H9 (cell line): ENCODE data around the gene ATOH7. TPM values are rescaled to one million over a fixed set of nuclear protein-coding genes. Genes with fewer than 3 reads are reported as not detected.

ENCODE experiments used
- DNase-seq: peaks from one replicate; pipeline ENCODE4 v3.0.0-alpha.2; 2017
- H2AFZ ChIP-seq: one replicate; pipeline ENCODE4 v1.6.1; 2013; ENCODE audit warnings: mild to moderate bottlenecking, low read length, control low read depth, moderate library complexity
- H2AK5ac ChIP-seq: 2 replicates; pipeline ENCODE4 v1.6.1; 2013; ENCODE audit warnings: low read length, control low read depth, mixed read lengths; ENCODE audit not compliant: insufficient read length
- H2BK120ac ChIP-seq: one replicate; pipeline ENCODE4 v1.6.1; 2013; ENCODE audit warnings: low read depth, mild to moderate bottlenecking, low read length, control low read depth, inconsistent platforms; ENCODE audit not compliant: poor library complexity, severe bottlenecking
- H2BK12ac ChIP-seq: 2 replicates; pipeline ENCODE4 v1.6.1; 2013; ENCODE audit warnings: low read length, control low read depth, mixed read lengths, low read depth; ENCODE audit not compliant: insufficient read length
- H2BK15ac ChIP-seq: 2 replicates; pipeline ENCODE4 v1.6.1; 2013; ENCODE audit warnings: low read depth, low read length, control low read depth
- H2BK20ac ChIP-seq: one replicate; pipeline ENCODE4 v1.6.1; 2013; ENCODE audit warnings: low read depth, mild to moderate bottlenecking, low read length, control low read depth, inconsistent platforms; ENCODE audit not compliant: poor library complexity, severe bottlenecking
- H2BK5ac ChIP-seq: 2 replicates; pipeline ENCODE4 v1.6.1; 2013; ENCODE audit warnings: low read length, control low read depth, mixed read lengths; ENCODE audit not compliant: insufficient read length
- H3K14ac ChIP-seq: 2 replicates; pipeline ENCODE4 v1.6.1; 2013; ENCODE audit warnings: low read length, control low read depth; ENCODE audit not compliant: insufficient read depth
- H3K18ac ChIP-seq: 2 replicates; pipeline ENCODE4 v1.6.1; 2013; ENCODE audit warnings: low read depth, mild to moderate bottlenecking, mixed read lengths, low read length, control low read depth; ENCODE audit not compliant: insufficient read length
- H3K23ac ChIP-seq: 2 replicates; pipeline ENCODE4 v1.6.1; 2013; ENCODE audit warnings: low read length, control low read depth, mixed read lengths, low read depth; ENCODE audit not compliant: insufficient read length
- H3K23me2 ChIP-seq: 2 replicates; pipeline ENCODE4 v1.6.1; 2013; ENCODE audit warnings: low read depth, mild to moderate bottlenecking, mixed read lengths, low read length, control low read depth; ENCODE audit not compliant: insufficient read length, poor library complexity, severe bottlenecking
- H3K27ac ChIP-seq: 2 replicates; pipeline ENCODE4 v1.5.1; 2013; ENCODE audit warnings: low read length, control low read depth, mixed read lengths, low read depth; ENCODE audit not compliant: insufficient read length
- H3K27me3 ChIP-seq: 2 replicates; pipeline ENCODE4 v1.6.1; 2013; ENCODE audit warnings: low read length, control low read depth, inconsistent platforms; ENCODE audit not compliant: insufficient read depth
- H3K4ac ChIP-seq: 2 replicates; pipeline ENCODE4 v1.6.1; 2013; ENCODE audit warnings: low read depth, mild to moderate bottlenecking, control low read depth, inconsistent platforms, low read length, moderate library complexity
- H3K4me1 ChIP-seq: 2 replicates; pipeline ENCODE4 v1.6.1; 2013; ENCODE audit warnings: low read length, control low read depth, inconsistent platforms; ENCODE audit not compliant: insufficient read depth
- H3K4me2 ChIP-seq: 2 replicates; pipeline ENCODE4 v1.6.1; 2013; ENCODE audit warnings: low read length, control low read depth, mixed read lengths; ENCODE audit not compliant: insufficient read length, insufficient read depth
- H3K56ac ChIP-seq: 2 replicates; pipeline ENCODE4 v1.6.1; 2013; ENCODE audit warnings: low read depth, mild to moderate bottlenecking, mixed read lengths, low read length, control low read depth; ENCODE audit not compliant: insufficient read length
- H3K79me1 ChIP-seq: 2 replicates; pipeline ENCODE4 v1.6.1; 2013; ENCODE audit warnings: low read depth, mild to moderate bottlenecking, moderate library complexity, low read length, control low read depth, inconsistent platforms; ENCODE audit not compliant: insufficient read depth, poor library complexity, severe bottlenecking
- H3K79me2 ChIP-seq: 2 replicates; pipeline ENCODE4 v1.6.1; 2013; ENCODE audit warnings: low read length, control low read depth, inconsistent platforms; ENCODE audit not compliant: insufficient read depth
- H3K9ac ChIP-seq: 2 replicates; pipeline ENCODE4 v1.6.1; 2013; ENCODE audit warnings: low read length, control low read depth, mixed read lengths; ENCODE audit not compliant: insufficient read length; ENCODE audit errors: extremely low read depth
- H3K9me3 ChIP-seq: one replicate; pipeline ENCODE4 v1.6.1; 2013; ENCODE audit warnings: low read depth, low read length, inconsistent platforms; ENCODE audit not compliant: control insufficient read depth
- H3T11ph ChIP-seq: one replicate; pipeline ENCODE4 v1.6.1; 2013; ENCODE audit warnings: mild to moderate bottlenecking, low read length, control low read depth, inconsistent platforms
- H4K20me1 ChIP-seq: one replicate; pipeline ENCODE4 v1.6.1; 2013; ENCODE audit not compliant: control insufficient read depth, insufficient read length, insufficient read depth
- H4K5ac ChIP-seq: 2 replicates; pipeline ENCODE4 v1.6.1; 2013; ENCODE audit warnings: low read depth, mild to moderate bottlenecking, mixed read lengths, low read length, control low read depth; ENCODE audit not compliant: insufficient read length
- H4K8ac ChIP-seq: replicated peaks from 2 replicates; pipeline ENCODE4 v1.6.1; 2013; ENCODE audit warnings: low read length, control low read depth, mixed read lengths, low read depth; ENCODE audit not compliant: insufficient read length
- H4K91ac ChIP-seq: 2 replicates; pipeline ENCODE4 v1.6.1; 2013; ENCODE audit warnings: low read depth, mild to moderate bottlenecking, moderate library complexity, mixed read lengths, low read length, control low read depth; ENCODE audit not compliant: insufficient read length
- H3K27ac Mint-ChIP-seq, 3 experiments: 2 replicates in 2 of 3; 3 replicates in 1 of 3; pipeline ENCODE4 v1.8.0; 2020 to 2021; ENCODE audit warnings: mixed read lengths in 3 of 3, mild to moderate bottlenecking in 1 of 3, moderate library complexity in 1 of 3
- H3K27me3 Mint-ChIP-seq: 2 replicates; pipeline ENCODE4 v1.8.0; 2021; ENCODE audit warnings: low read depth, mild to moderate bottlenecking, moderate library complexity, mixed read lengths
- H3K36me3 Mint-ChIP-seq, 3 experiments: 2 replicates in 2 of 3; 3 replicates in 1 of 3; pipeline ENCODE4 v1.8.0; 2020 to 2021; ENCODE audit warnings: low read depth in 3 of 3, mixed read lengths in 3 of 3; ENCODE audit not compliant: insufficient read depth in 1 of 3
- H3K4me1 Mint-ChIP-seq, 2 experiments: 2 replicates each; pipeline ENCODE4 v1.8.0; 2020; ENCODE audit warnings: mixed read lengths in 2 of 2
- H3K4me3 Mint-ChIP-seq, 2 experiments: 2 replicates in 1 of 2; 3 replicates in 1 of 2; pipeline ENCODE4 v1.8.0; 2020 to 2021; ENCODE audit warnings: mild to moderate bottlenecking in 2 of 2, mixed read lengths in 2 of 2, moderate library complexity in 1 of 2
- H3K9me3 Mint-ChIP-seq, 2 experiments: 2 replicates in 1 of 2; 3 replicates in 1 of 2; pipeline ENCODE4 v1.8.0; 2020; ENCODE audit warnings: mild to moderate bottlenecking in 2 of 2, mixed read lengths in 2 of 2, moderate library complexity in 1 of 2
- WGBS: extraction: QIAGEN DNeasy Blood & Tissue Kit; methylation state at CpG from one replicate; pipeline ENCODE4 v1.1.7; 2013; ENCODE audit warnings: missing lambda C conversion rate, low lambda C conversion rate, mixed read lengths; ENCODE audit not compliant: insufficient read length; ENCODE audit errors: extremely low coverage; 5-methylcytosine and 5-hydroxymethylcytosine counted together
- total RNA-seq: library from RNA; stranded (reverse); gene quantifications from 2 replicates; pipeline ENCODE4 v1.2.1, GENCODE V29; 2021
- TF ChIP-seq, protein P1 (sequence below): fragments of 200-600 bp; sonication (generic); conservative IDR thresholded peaks from 3 replicates; pipeline ENCODE4 v1.8.0; 2021; ENCODE audit warnings: antibody characterized with exemption, mild to moderate bottlenecking

Gene ATOH7
- total RNA-seq, 1 experiment from 2014 or later: 0.20 TPM

- Histone ChIP-seq H3K18ac (no peak overlapping the region), H4K8ac (no peak overlapping the region), H2AK5ac (no peak overlapping the region), H3K23ac (no peak overlapping the region), H2BK120ac (no peak overlapping the region), H4K20me1 (no peaks in the 10 kb centered on the region), H3K9ac (no peak overlapping the region), H3K56ac (no peak overlapping the region), H3K4me1 (no peaks in the 10 kb centered on the region), H2BK20ac (no peak overlapping the region), H2BK5ac (no peak overlapping the region), H3T11ph (no peak overlapping the region), H4K91ac (no peak overlapping the region), H3K4ac (no peak overlapping the region), H2BK12ac (no peak overlapping the region), H3K27me3 (no peaks in the 10 kb centered on the region), H2AFZ (no peak overlapping the region), H3K14ac (no peak overlapping the region), H3K27ac (no peak overlapping the region), H2BK15ac (no peak overlapping the region), H3K79me1 (no peaks in the 10 kb centered on the region), H3K79me2 (no peaks in the 10 kb centered on the region), H4K5ac (no peak overlapping the region), H3K4me2 (no peak overlapping the region), H3K9me3 (no peaks in the 10 kb centered on the region), H3K23me2 (no peaks in the 10 kb centered on the region)
- no peaks in the 10 kb centered on the region for H3K36me3 Mint-ChIP-seq
- TF ChIP-seq, protein P1, sequence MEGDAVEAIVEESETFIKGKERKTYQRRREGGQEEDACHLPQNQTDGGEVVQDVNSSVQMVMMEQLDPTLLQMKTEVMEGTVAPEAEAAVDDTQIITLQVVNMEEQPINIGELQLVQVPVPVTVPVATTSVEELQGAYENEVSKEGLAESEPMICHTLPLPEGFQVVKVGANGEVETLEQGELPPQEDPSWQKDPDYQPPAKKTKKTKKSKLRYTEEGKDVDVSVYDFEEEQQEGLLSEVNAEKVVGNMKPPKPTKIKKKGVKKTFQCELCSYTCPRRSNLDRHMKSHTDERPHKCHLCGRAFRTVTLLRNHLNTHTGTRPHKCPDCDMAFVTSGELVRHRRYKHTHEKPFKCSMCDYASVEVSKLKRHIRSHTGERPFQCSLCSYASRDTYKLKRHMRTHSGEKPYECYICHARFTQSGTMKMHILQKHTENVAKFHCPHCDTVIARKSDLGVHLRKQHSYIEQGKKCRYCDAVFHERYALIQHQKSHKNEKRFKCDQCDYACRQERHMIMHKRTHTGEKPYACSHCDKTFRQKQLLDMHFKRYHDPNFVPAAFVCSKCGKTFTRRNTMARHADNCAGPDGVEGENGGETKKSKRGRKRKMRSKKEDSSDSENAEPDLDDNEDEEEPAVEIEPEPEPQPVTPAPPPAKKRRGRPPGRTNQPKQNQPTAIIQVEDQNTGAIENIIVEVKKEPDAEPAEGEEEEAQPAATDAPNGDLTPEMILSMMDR: no peak
- WGBS: no CpG with 5 or more reads among the region's 2 CpGs
- DNase-seq: no peak
- H3K4me3 Mint-ChIP-seq: no peak overlapping the region
- peak overlapping the region in 1 of 3 experiments; percentile 85; a peak in 1 of 7 replicates for H3K27ac Mint-ChIP-seq
- no peaks in the 10 kb centered on the region for H3K27me3 Mint-ChIP-seq
- H3K4me1 Mint-ChIP-seq: peaks cover 5% of the 10 kb centered on the region in 2 experiments; a peak in 3 of 4 replicates
- H3K9me3 Mint-ChIP-seq: no peaks in the 10 kb centered on the region
Observed at GRCh38 chr10:68185085-68185484, 46.8 kb downstream of the ATOH7 start.
